GM18502 (cell line): ENCODE data around the gene LSM14A.
"Not testable (repeated sequence)": the region's sequence is repeated elsewhere in the genome, so short reads cannot be mapped to it uniquely, and the experiment has no call there.

ENCODE experiments used
- ATAC-seq: cut with Tn5 transposase; IDR thresholded peaks from one replicate; pipeline ENCODE4 v1.9.1; 2021; ENCODE audit warnings: mild to moderate bottlenecking; ENCODE audit not compliant: unreplicated experiment, poor library complexity

The LSM14A gene

GRCh38 chr19:34155686-34156085, 16.6 kb upstream of the LSM14A start:
- no peak for ATAC-seq

GRCh38 chr19:34158966-34159365, 13.3 kb upstream of the LSM14A start:
- not testable (repeated sequence) for ATAC-seq

- not testable (repeated sequence) for ATAC-seq
Observed at GRCh38 chr19:34159541-34159940, 12.8 kb upstream of the LSM14A start.

- not testable (repeated sequence) for ATAC-seq
Observed at GRCh38 chr19:34161902-34162301, 10.4 kb upstream of the LSM14A start.

GRCh38 chr19:34165295-34165738, 7.0 kb upstream of the LSM14A start:
- ATAC-seq: no peak

GRCh38 chr19:34169475-34170199, 2.7 kb upstream of the LSM14A start:
- ATAC-seq: not testable (repeated sequence)

- peak; percentile 25 for ATAC-seq
Observed at GRCh38 chr19:34171539-34171876, 796 bp upstream of the LSM14A start.

GRCh38 chr19:34172661-34173192, 423 bp downstream of the LSM14A start:
- peak; percentile 38 for ATAC-seq

GRCh38 chr19:34173193-34173956, 1.1 kb downstream of the LSM14A start:
- ATAC-seq: no peak

GRCh38 chr19:34175173-34175572, 2.9 kb downstream of the LSM14A start:
- not testable (repeated sequence) for ATAC-seq

GRCh38 chr19:34176581-34176980, 4.3 kb downstream of the LSM14A start:
- no peak for ATAC-seq

GRCh38 chr19:34178274-34178610, 5.9 kb downstream of the LSM14A start:
- ATAC-seq: no peak

GRCh38 chr19:34179066-34179465, 6.8 kb downstream of the LSM14A start:
- ATAC-seq: no peak

- no peak for ATAC-seq
Observed at GRCh38 chr19:34180273-34180672, 8.0 kb downstream of the LSM14A start.

GRCh38 chr19:34180709-34181108, 8.4 kb downstream of the LSM14A start:
- no peak for ATAC-seq

GRCh38 chr19:34181111-34181864, 9.0 kb downstream of the LSM14A start:
- no peak for ATAC-seq

GRCh38 chr19:34182125-34182524, 9.8 kb downstream of the LSM14A start:
- ATAC-seq: no peak

- ATAC-seq: no peak
Observed at GRCh38 chr19:34184880-34185491, 12.7 kb downstream of the LSM14A start.

- no peak for ATAC-seq
Observed at GRCh38 chr19:34186205-34186604, 13.9 kb downstream of the LSM14A start.

- no peak for ATAC-seq
Observed at GRCh38 chr19:34187011-34187410, 14.7 kb downstream of the LSM14A start.
